Adrenal gland (tissue), 12 donors: ENCODE results near the gene PDK4. TPM values are rescaled to one million over a fixed set of nuclear protein-coding genes. Genes with fewer than 3 reads are reported as not detected.
"Not testable (repeated sequence)": the region's sequence is repeated elsewhere in the genome, so short reads cannot be mapped to it uniquely, and the experiment has no call there.

Experiments used
- DNase-seq, 7 donors: peaks; one replicate each; pipeline ENCODE4 v3.0.0-alpha.2; 2019 to 2020
- H3K27ac ChIP-seq, 5 donors: fragments of 200-600 bp; sonication (generic) in 4 of 5; 1 replicate in 3 of 5; 2 replicates in 2 of 5; pipeline versions ENCODE4 v1.5.1 to v1.8.0; 2016 to 2020; ENCODE audit warnings: mild to moderate bottlenecking in 1 of 5
- H3K27me3 ChIP-seq: fragments of 200-600 bp; 2 replicates; pipeline ENCODE4 v1.8.0; 2021
- H3K36me3 ChIP-seq, 2 donors: fragments of 200-600 bp; replicated peaks in 1 of 2; 1 replicate in 1 of 2; 2 replicates in 1 of 2; pipeline versions ENCODE4 v1.5.1 to v1.8.0; 2018 to 2022
- H3K4me1 ChIP-seq, 2 donors: fragments of 200-600 bp; replicated peaks in 1 of 2; 1 replicate in 1 of 2; 2 replicates in 1 of 2; pipeline versions ENCODE4 v1.5.1 to v1.8.0; 2018 to 2021
- H3K4me3 ChIP-seq, 4 donors: fragments of 200-600 bp; sonication (generic) in 3 of 4; one replicate each; pipeline ENCODE4 v1.5.1; 2016 to 2018
- H3K9me3 ChIP-seq, 3 donors: fragments of 200-600 bp; sonication (generic) in 1 of 3; replicated peaks in 1 of 3; 1 replicate in 2 of 3; 2 replicates in 1 of 3; pipeline versions ENCODE4 v1.5.1 to v1.8.0; 2016 to 2021
- CTCF ChIP-seq, 6 experiments: fragments of 450-650 bp in 4 of 6; fragments of 200-600 bp in 2 of 6; sonication (generic) in 1 of 6; IDR thresholded peaks; 1 replicate in 5 of 6; 2 replicates in 1 of 6; pipeline versions ENCODE4 v1.5.1 to v1.8.0; 2016 to 2021; ENCODE audit warnings: antibody characterized with exemption in 6 of 6, mild to moderate bottlenecking in 2 of 6, moderate library complexity in 1 of 6
- POLR2A ChIP-seq, 2 donors: fragments of 450-650 bp; IDR thresholded peaks; one replicate each; pipeline ENCODE4 v1.6.1; 2017; ENCODE audit warnings: antibody characterized with exemption in 2 of 2, mild to moderate bottlenecking in 2 of 2, moderate library complexity in 1 of 2
- WGBS, 4 donors: extraction: QIAGEN DNeasy Blood & Tissue Kit in 2 of 4; methylation state at CpG; one replicate each; pipeline versions ENCODE4 v1.1.5 to v1.1.7; 2013 to 2017; 5-methylcytosine and 5-hydroxymethylcytosine counted together
- intact Hi-C, 2 donors: fragments of 100-400 bp; cut with DNase I; formaldehyde crosslinking; loops; one replicate each; pipeline versions ENCODE4 v1.14.1 to v1.15.0; 2022 to 2023
- polyA plus RNA-seq, 3 donors: library from polyadenylated mRNA; stranded (reverse); fragments of 200-250 nt in 2 of 3; fragments of 350-450 nt in 1 of 3; fragmentation: Illumina TruSeq in 1 of 3; extraction: RNeasy Lipid Tissue Mini Kit (QIAGEN cat#74804) in 1 of 3; gene quantifications; one replicate each; pipeline ENCODE4 v1.2.3, GENCODE V29; 2013 to 2014
- total RNA-seq, 9 donors: library from RNA; depleted of rRNA in 4 of 9; stranded (reverse); fragments of >200 nt in 4 of 9; fragments of 120-200 nt in 1 of 9; fragmentation: NEBNext Ultra II Directional in 1 of 9; extraction: Animal tissue kit (Norgen Biotek cat#: 25700) in 1 of 9; gene quantifications; one replicate each; pipeline versions ENCODE4 v1.1.0 to v1.2.4, GENCODE V29; 2013 to 2023
- donor health status: healthy with polysubstance abuse.
- donor health status: Bipolar disorder and iron deficiency.
- donor health status: DM: yes; HTN: yes; CAD: no.
- donor health status: DM: no; HTN: no; CAD: no.
- donor health status: DM: no; HTN: no; CAD: no.
- donor health status: DM: yes; HTN: yes; CAD: no.

Gene PDK4
- total and polyA plus RNA-seq, 12 donors, result 60.1 to 690 (median 308) TPM

- WGBS, 4 donors, result 87 to 95% (median 92%) methylated on average over 2 of the region's 2 CpGs
- no peak for TF ChIP-seq POLR2A (IDR thresholded peaks at IDR 0.05)
- TF ChIP-seq CTCF (IDR thresholded peaks at IDR 0.05), result no peak
- no peak for DNase-seq
- intact Hi-C loops, result no loop called here
- no peak overlapping the region for H3K4me3 ChIP-seq
- H3K36me3 ChIP-seq, result no peaks in the 10 kb centered on the region
- peaks cover 9 to 48% of the 10 kb centered on the region in 2 donors for H3K4me1 ChIP-seq
- no peaks in the 10 kb centered on the region for H3K9me3 ChIP-seq
- no peak overlapping the region for H3K27ac ChIP-seq
- H3K27me3 ChIP-seq, result no peaks in the 10 kb centered on the region
These were observed 39.5 kb downstream of the PDK4 start for GRCh38 chr7:95556777-95557176.

GRCh38 chr7:95553939-95554338 is 42.4 kb downstream of the PDK4 start:
- Histone ChIP-seq H3K36me3 (no peaks in the 10 kb centered on the region), H3K4me3 (no peak overlapping the region), H3K4me1 (peaks cover 28 to 65% of the 10 kb centered on the region in 2 donors), H3K27ac (peak overlapping the region in 2 of 5 donors; percentile 36 to 94), H3K27me3 (no peaks in the 10 kb centered on the region), H3K9me3 (no peaks in the 10 kb centered on the region)
- 57 to 66% (median 61%) methylated on average over 2 of the region's 2 CpGs for WGBS, 4 donors
- DNase-seq, result no peak
- intact Hi-C loops, result loop anchor here in 1 of 2 donors (5.0 kb wide), 1 partner anchor 33 kb away; no protein-coding TSS in a partner anchor
- TF ChIP-seq POLR2A (IDR thresholded peaks at IDR 0.05) (no peak), CTCF (IDR thresholded peaks at IDR 0.05) (no peak)

- DNase-seq, H3K4me3 ChIP-seq, H3K9me3 ChIP-seq, H3K27me3 ChIP-seq, H3K36me3 ChIP-seq: not testable (repeated sequence)
- 81 to 97% (median 83%) methylated on average over 9 to 45 of the region's 45 CpGs for WGBS, 4 donors
- H3K4me1 ChIP-seq, result peaks cover 36 to 76% of the 10 kb centered on the region in 2 donors
- H3K27ac ChIP-seq, result peak overlapping the region in 2 of 5 donors; percentile 92 to 94
- intact Hi-C loops, result loop anchor here in 1 of 2 donors (5.0 kb wide), 1 partner anchor 35 kb away; no protein-coding TSS in a partner anchor
These were observed 44.0 kb downstream of the PDK4 start for GRCh38 chr7:95552010-95552926.

- Histone ChIP-seq H3K4me1 (peaks cover 44 to 80% of the 10 kb centered on the region in 2 donors), H3K4me3 (no peak overlapping the region), H3K27me3 (no peaks in the 10 kb centered on the region), H3K9me3 (no peaks in the 10 kb centered on the region), H3K27ac (peak overlapping the region; percentile 51 to 94 (median 92)), H3K36me3 (no peaks in the 10 kb centered on the region)
- DNase-seq, result no peak
- WGBS, 4 donors, result 23 to 36% (median 32%) methylated on average over 4 of the region's 4 CpGs
- intact Hi-C loops, result loop anchor here in 1 of 2 donors (5.0 kb wide), 1 partner anchor 37 kb away; no protein-coding TSS in a partner anchor
- no peak for TF ChIP-seq CTCF (IDR thresholded peaks at IDR 0.05)
- TF ChIP-seq POLR2A (IDR thresholded peaks at IDR 0.05), result no peak
These were observed 45.8 kb downstream of the PDK4 start for GRCh38 chr7:95550546-95550945.
